Measurements from ENCODE around the gene DDX10. TPM values are rescaled to one million over a fixed set of nuclear protein-coding genes. Genes with fewer than 3 reads are reported as not detected.

Gene DDX10
- total RNA-seq, 1 experiment from 2014 or later, result 78.3 TPM

DNA sequence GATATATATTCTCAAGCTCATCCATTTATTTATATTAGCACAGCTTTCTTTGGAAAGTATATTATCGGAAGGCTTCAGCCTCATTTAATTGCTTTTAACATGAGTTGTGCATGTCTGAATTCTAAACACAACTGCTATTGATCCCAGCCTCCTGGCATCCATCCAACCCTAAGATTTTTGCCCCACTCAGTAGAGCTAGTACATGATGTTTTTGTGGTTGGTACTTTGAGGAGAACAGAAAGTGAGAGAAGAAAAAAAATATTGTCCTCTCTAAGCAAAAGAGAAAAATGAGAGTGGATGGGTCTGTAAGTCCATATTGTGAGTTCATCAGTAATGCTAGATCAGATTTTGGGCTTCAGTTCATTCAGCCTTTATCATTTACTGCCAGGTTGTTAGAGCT, 198.7 kb downstream of the DDX10 start:
- POLR2A ChIA-PET, result no interaction called here
- BruUV-seq (replicated peaks), result no TSS peak
- H3K4me3 Mint-ChIP-seq (ENCODE audit: unreplicated experiment), result no peak overlapping the region
- H3K27me3 Mint-ChIP-seq (ENCODE audit: insufficient read depth, unreplicated experiment), result no peaks in the 10 kb centered on the region
- intact Hi-C loops (cut with micrococcal nuclease; ENCODE audit: unreplicated experiment), result no loop called here
- no peak for TF ChIP-seq CTCF (IDR thresholded peaks at IDR 0.05; ENCODE audit: insufficient read depth in 1 of 2, low read depth in 1 of 2, low read length in 1 of 2, severe bottlenecking in 1 of 2, unreplicated experiment in 1 of 2)
- Histone ChIP-seq H3K4me3 (ENCODE audit: low read depth, low read length) (no peak overlapping the region), H3K36me3 (ENCODE audit: control insufficient read depth, insufficient read depth, low read length) (no peaks in the 10 kb centered on the region), H3K27me3 (replicated peaks; ENCODE audit: control insufficient read depth, insufficient read depth, low read length) (no peaks in the 10 kb centered on the region), H3K4me1 (no peaks in the 10 kb centered on the region), H3K9me3 (no peaks in the 10 kb centered on the region)
- no peak overlapping the region for H3K27ac Mint-ChIP-seq (ENCODE audit: unreplicated experiment)
- no peaks in the 10 kb centered on the region for H3K9me3 Mint-ChIP-seq (ENCODE audit: unreplicated experiment)
- CTCF ChIA-PET, result no interaction called here
- H3K36me3 Mint-ChIP-seq (ENCODE audit: insufficient read depth, unreplicated experiment), result no peaks in the 10 kb centered on the region
- H3K4me1 Mint-ChIP-seq (ENCODE audit: low read depth, unreplicated experiment), result no peaks in the 10 kb centered on the region
- DNase-seq, result no peak

DNA sequence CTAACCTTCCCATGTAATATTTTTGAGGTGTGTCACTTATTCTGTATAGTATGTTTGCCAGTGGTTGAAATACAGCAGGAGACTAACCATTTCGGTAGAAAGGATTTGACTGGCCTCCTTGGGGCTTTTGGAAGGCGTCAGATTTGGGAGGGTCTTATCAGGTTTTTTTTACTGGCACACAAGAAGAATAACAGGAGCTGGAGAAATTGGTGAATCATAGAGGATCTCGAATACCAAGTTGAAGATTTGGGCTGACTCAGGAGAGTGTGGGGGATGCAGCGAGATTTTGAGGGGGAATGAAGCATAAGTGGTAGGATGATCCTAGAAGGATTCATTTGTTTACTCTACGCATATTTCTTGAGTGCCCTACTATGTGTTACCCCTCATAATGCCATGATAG, 200.5 kb downstream of the DDX10 start:
- ChIA-PET CTCF (no interaction called here), POLR2A (no interaction called here)
- Mint-ChIP-seq H3K27ac (ENCODE audit: unreplicated experiment) (no peak overlapping the region), H3K9me3 (ENCODE audit: unreplicated experiment) (no peaks in the 10 kb centered on the region), H3K4me3 (ENCODE audit: unreplicated experiment) (no peak overlapping the region), H3K36me3 (ENCODE audit: insufficient read depth, unreplicated experiment) (no peaks in the 10 kb centered on the region), H3K4me1 (ENCODE audit: low read depth, unreplicated experiment) (no peaks in the 10 kb centered on the region), H3K27me3 (ENCODE audit: insufficient read depth, unreplicated experiment) (no peaks in the 10 kb centered on the region)
- no peaks in the 10 kb centered on the region for H3K9me3 ChIP-seq
- BruUV-seq (replicated peaks), result no TSS peak
- no peaks in the 10 kb centered on the region for H3K36me3 ChIP-seq (ENCODE audit: control insufficient read depth, insufficient read depth, low read length)
- TF ChIP-seq CTCF (IDR thresholded peaks at IDR 0.05; ENCODE audit: insufficient read depth in 1 of 2, low read depth in 1 of 2, low read length in 1 of 2, severe bottlenecking in 1 of 2, unreplicated experiment in 1 of 2), result no peak
- H3K4me3 ChIP-seq (ENCODE audit: low read depth, low read length), result no peak overlapping the region
- intact Hi-C loops (cut with micrococcal nuclease; ENCODE audit: unreplicated experiment), result no loop called here
- DNase-seq, result no peak
- no peaks in the 10 kb centered on the region for H3K27me3 ChIP-seq (replicated peaks; ENCODE audit: control insufficient read depth, insufficient read depth, low read length)
- H3K4me1 ChIP-seq, result no peaks in the 10 kb centered on the region

GRCh38 chr11:108866781-108867180, 201.9 kb downstream of the DDX10 start:
- no peaks in the 10 kb centered on the region for H3K36me3 ChIP-seq (ENCODE audit: control insufficient read depth, insufficient read depth, low read length)
- no peak overlapping the region for H3K27ac Mint-ChIP-seq (ENCODE audit: unreplicated experiment)
- H3K4me1 ChIP-seq, result no peaks in the 10 kb centered on the region
- H3K4me3 Mint-ChIP-seq (ENCODE audit: unreplicated experiment), result no peak overlapping the region
- H3K4me3 ChIP-seq (ENCODE audit: low read depth, low read length), result no peak overlapping the region
- no peak for TF ChIP-seq CTCF (IDR thresholded peaks at IDR 0.05; ENCODE audit: insufficient read depth in 1 of 2, low read depth in 1 of 2, low read length in 1 of 2, severe bottlenecking in 1 of 2, unreplicated experiment in 1 of 2)
- H3K9me3 Mint-ChIP-seq (ENCODE audit: unreplicated experiment), result no peaks in the 10 kb centered on the region
- no peak for DNase-seq
- CTCF ChIA-PET, result no interaction called here
- POLR2A ChIA-PET, result no interaction called here
- no peaks in the 10 kb centered on the region for H3K27me3 Mint-ChIP-seq (ENCODE audit: insufficient read depth, unreplicated experiment)
- intact Hi-C loops (cut with micrococcal nuclease; ENCODE audit: unreplicated experiment), result no loop called here
- no TSS peak for BruUV-seq (replicated peaks)
- H3K4me1 Mint-ChIP-seq (ENCODE audit: low read depth, unreplicated experiment), result no peaks in the 10 kb centered on the region
- no peaks in the 10 kb centered on the region for H3K9me3 ChIP-seq
- H3K36me3 Mint-ChIP-seq (ENCODE audit: insufficient read depth, unreplicated experiment), result no peaks in the 10 kb centered on the region
- H3K27me3 ChIP-seq (replicated peaks; ENCODE audit: control insufficient read depth, insufficient read depth, low read length), result no peaks in the 10 kb centered on the region

Data from Caco-2 (cell line).